Endometrial microvascular endothelial cells (primary cell): ENCODE results near the gene SPECC1. TPM values are rescaled to one million over a fixed set of nuclear protein-coding genes. Genes with fewer than 3 reads are reported as not detected.
"Not testable (repeated sequence)": the region's sequence is repeated elsewhere in the genome, so short reads cannot be mapped to it uniquely, and the experiment has no call there.

ENCODE experiments used
- in situ Hi-C: cut with HindIII; loops from 2 replicates; pipeline ENCODE4 v1.10.0; 2017; ENCODE audit warnings: low sequenced_read_pairs, low pct_unique_long_range_greater_than_20kb; ENCODE audit errors: inconsistent ontology term
- total RNA-seq: library from RNA; depleted of rRNA; stranded (reverse); fragments of >200 nt; gene quantifications from one replicate; pipeline ENCODE4 v1.2.3, GENCODE V29; 2015; ENCODE audit errors: inconsistent ontology term

The SPECC1 gene
- total RNA-seq, 1 donor from 2014 or later, result 15.1 TPM

DNA sequence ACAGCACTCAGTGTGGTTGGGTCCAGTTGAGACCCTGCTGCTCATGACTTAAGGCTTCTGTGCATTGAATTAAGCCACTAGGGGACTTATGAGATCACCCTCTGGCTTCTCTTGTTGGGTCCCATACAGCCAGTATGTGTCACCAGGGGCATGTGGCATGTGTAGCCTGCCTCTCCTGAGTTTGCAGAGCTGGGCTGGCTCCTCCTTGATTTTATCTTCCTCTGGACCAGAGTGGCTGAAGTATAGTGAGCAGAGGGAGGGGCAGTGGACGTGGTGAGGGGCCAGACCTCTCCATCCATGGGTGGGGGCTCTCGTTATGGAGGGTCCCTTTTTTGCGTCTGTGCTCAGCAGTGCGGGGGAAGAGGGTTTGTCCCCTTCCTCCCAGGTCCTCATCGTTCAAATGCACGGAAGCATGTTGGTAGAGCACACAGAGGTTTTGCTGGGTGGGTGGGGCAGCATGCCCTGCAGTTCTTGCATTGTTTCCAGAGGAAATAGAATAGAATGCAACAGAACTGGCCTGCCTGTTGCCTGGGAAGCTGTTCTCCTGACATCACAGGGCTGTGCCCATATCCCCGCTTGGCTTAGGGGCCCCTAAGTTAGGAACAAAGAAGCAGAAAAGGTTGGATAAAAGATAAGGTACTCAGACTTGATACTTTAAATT is 77.4 kb downstream of the SPECC1 start:
- in situ Hi-C loops, result no loop called here

DNA sequence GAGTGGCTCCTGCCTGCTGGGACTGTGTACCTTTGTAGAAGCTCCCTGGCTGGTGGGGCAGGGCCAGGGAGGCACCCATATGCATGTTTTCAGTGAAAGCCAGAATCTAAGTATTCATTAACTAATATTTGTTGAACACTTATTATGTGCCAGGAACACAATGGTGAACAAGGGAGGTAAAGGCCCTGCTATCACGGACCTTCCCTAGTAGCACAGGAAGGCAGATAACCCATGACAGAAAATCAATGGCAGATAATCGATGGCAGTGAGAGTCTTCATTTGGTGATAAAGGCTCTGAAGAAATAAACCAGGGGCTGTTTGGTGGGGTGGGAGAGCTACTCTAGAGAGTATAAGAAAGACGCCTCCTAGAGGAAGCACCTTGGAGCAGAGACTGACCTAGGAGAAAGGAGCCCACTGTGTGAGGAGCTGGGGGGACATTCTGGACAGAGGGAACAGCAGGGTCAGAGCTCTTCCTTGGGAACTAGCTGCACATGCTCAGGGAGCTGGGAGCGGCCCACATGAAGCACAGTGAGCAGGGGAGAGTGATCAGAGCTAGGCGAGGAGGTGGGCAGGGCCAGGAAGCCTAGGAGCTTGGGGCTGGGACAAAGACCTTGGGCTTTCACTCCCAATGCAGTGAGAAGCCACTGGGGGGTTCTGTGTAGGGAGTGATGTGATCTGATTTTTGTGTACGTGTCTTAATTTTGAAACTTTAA is 78.5 kb downstream of the SPECC1 start:
- in situ Hi-C loops, result no loop called here

DNA sequence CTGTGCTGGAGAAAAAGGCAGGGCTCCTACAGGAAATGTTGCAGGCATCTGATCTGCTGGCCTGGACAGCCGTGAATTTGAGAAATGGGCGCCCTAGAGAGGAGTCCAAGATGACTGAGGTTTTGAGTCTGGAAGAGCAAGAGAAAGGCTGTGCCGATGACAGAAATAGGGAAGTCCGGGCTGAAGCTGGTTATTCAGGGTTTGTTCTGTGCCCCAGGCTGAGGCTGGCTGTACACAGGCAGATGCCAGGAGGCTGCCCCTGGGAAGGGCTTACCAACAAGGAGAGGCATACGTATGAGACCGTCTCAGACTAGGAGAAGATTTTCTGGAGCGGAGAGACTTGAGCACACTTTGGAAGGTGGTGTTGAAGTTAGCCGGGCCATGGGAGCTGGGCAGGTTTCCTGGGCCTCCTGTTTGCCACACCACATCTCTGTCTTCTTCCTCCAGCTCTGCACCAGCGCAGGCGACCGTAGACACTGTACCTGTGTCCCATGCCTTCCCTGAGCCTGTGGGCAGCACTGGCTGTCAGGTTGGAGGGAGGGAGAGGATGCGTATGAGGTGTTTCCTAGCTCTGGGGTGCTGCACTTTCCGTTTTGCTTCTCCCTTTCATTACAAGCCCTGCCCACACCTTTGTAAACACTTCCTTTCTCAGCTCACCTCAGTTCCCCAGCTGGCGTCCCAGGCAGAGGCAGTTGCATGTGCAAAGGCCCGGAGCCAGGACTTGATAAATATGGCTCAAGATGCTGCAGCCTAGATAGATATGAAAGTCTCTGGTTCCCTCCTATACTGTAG is 80.8 kb downstream of the SPECC1 start:
- in situ Hi-C loops, result no loop called here

DNA sequence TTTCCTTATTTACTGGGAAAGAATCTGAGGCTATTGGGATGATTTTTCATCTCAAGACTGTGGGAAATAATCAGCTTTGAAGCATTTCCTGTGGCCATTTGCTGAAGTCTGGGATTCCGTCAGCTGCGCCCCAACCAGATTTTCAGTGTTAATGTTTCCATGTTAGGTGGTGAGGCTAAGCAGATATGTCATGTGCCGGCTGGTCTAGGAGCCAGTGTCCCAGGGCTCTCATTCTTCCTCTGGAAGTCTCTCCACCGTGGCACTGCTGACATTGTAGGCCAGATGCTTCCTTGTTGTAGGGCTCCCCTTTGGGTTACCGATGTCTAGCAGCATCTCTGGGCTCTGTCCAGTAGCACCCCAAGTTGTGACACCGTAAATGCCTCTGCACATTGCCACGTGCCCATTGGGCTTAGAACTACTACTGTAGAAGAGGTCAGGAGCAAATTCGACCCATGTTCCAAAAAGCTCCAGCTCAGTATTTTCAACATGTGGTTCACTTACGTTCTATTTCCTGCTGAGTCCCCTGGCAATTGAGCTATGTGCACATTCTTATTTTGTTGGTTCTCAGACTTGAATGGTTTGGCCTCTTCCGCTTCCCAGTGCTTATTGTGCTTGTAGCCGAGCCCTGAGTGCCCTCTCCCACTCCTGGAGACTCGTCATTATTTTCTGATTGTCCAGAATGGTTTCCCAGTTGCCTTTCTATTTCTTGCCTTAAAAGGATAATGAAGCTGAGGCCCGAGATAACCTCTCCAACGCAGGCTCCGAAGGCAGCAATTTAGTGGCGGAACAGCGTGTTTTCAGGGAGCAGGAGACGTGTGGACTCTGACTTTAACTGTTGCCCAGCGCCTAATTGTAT is 82.2 kb downstream of the SPECC1 start:
- in situ Hi-C loops, result no loop called here

DNA sequence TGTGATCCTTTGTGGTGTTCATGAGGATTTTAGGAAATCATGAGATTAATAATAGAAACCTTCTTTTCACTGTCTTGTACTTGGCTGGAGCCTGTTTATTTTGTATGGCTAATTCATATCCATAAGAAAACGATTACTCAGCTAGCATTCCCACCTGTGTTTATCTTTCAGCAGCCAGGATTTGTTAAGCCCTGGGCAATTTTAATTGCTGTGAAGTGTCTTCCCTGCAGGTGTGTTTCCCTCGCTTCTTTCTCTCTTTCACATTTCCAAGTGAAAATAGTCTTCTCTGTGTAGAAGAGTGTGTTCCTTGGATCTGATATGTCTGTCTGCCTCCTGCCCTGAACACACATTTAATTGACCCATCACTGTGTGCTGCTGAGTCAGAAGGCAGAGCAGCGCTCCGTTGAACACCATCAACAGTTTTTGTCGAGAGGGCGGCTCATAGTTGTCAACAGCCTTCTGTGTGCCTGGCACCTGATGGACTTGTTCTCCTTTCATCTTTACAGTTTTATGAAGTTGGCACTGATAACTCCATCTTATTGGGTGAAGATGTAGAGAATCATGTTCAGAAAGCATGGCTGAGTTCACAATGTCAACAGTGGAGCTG is 83.2 kb downstream of the SPECC1 start:
- in situ Hi-C loops, result no loop called here

DNA sequence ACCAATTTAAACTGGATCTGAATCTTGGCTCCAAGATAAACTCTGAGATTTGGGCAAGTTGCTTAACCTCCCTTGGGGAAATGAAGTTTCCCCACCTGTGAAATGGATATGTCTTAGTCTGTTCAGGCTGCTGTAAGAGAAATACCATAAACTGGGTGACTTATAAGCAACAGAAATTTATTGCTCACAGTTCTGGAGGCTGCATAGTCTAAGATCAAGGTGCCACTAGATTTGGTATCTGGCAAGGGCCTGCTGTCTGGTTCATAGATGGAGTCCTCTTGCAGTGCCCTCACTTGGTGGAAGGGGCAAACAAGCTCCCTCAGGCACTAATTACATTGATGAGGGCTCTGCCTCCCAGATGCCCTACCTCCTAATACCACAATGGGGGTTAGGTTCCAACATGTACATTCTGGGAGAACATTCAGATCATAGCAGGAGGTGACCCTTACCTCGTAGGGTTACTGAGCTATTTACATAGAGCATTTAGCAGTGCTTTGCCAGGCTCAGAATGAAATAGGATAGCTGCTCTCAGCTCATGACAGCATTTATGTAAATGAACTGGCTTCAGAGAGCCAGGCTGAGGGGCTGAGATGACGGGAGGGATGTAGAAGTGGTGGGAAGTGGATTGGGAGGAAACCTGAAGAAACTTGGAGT is 83.9 kb downstream of the SPECC1 start:
- in situ Hi-C loops, result no loop called here

DNA sequence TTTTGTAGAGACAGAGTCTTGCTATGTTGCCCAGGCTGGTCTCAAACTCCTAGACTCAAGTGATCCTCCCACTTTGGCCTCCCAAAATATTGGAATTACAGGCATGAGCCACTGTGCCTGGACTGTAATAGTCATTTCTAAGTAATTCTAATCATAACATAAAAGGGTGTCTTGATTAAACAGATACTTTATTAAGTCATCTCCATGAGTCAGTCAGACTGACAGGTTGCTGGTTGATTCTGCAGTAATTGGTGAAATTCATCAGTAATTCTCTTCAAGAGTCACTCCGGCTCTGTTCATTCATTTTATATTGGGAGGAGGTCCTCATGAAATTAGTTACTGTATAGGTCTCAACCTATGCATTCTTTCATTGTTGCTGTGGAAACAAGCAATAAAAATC is 85.6 kb downstream of the SPECC1 start:
- in situ Hi-C loops, result no loop called here

DNA sequence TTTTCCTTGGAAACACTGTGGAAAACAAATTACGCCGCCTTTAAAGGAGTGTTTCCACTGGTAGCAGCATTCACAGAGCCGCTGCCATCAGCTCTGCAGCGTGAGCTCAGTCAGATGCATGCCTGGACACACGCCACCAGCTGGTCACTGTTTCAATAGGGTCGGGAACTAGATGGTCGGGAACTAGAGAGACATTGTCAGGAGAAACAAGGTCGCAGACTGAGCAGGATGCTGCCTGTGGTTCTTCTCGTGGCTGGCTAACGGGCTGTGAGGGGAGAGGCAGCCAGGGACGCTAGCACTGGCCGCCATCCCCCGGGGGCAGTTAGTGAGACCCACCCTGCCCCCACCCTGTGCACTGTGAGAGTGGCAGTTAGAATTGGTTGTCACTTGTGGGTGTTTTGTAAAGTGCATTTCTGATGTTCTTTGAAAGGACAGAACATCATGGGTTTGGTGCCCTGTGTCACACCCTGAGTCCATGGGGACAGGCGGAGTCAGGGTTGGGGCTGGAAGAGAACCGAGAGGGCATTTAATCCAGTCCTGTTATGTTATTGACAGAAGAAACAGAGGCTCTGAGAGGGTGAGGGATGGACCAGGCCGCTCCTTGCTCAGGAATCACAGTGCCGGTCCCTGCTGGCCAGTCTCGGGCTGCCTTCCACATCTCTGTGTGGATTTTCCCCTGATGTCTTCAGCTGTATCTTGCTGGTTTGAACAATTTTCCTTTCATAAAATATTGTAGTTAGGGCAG is 86.3 kb downstream of the SPECC1 start:
- in situ Hi-C loops, result no loop called here

DNA sequence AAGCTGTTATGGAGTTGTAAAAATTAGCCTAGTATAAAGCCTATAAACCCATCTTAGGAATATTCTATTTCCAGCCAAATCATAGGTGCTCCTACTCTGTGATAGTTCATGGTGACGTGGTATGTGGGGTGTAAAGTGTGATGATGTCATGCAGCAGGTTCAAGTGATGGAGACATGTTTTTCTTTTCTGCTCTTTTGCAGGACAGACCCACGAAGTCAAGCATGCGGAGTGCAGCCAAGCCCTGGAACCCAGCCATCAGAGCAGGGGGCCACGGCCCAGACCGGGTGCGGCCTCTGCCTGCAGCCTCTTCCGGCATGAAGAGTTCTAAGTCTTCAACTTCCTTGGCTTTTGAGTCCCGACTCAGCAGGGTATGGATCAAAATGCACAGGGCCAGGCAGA is 87.3 kb downstream of the SPECC1 start:
- in situ Hi-C loops, result no loop called here

DNA sequence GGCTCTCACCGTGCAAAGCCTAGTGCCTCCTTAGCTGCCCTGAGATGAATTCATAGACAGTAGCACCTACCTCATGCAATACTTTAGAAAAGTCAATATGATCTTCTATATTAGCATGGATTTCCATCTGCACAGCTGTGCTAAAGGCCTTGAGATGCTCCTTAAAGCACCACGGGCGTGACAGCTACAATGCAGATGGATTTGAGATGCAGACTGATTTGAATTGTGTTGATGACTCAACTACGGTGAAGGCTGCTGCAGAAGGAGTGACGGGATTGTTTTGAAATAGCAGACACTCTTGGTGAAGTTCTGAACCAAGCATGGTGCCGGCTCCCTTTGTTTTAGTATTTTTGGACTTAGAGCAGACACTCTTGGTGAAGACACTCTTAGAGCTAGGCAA is 88.2 kb downstream of the SPECC1 start:
- in situ Hi-C loops, result no loop called here

DNA sequence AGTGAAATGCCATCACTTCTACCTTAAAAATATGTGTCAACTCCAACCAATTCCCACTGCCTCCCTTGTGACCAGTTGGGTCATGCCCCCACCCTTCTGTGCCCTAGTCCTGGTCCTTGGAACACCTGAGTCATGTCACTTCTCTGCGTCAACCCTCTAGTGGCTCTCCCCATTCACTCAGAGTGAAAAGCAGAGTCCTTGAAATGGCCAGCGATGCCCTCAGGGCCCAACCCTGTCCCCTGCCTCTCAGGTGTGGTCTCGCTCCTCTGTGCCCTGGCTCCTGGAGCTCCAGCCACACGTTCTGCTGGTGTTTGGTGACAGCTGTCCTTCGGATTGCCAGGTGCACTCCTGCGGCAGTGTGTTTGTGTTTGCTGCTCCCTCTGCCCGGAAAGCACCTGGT is 89.2 kb downstream of the SPECC1 start:
- in situ Hi-C loops, result no loop called here

DNA sequence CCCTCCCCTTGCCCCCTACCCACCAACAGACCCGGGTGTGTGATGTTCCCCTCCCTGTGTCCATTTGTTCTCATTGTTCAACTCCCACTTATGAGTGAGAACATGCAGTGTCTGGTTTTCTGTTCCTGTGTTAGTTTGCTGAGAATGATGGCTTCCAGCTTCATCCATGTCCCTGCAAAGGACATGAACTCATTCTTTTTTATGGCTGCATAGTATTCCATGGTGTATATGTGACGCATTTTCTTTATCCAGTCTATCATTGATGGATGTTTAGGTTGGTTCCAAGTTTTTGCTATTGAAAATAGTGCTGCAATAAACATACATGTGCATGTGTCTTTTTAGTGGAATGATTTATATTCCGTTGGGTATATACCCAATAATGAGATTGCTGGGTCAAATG is 91.6 kb downstream of the SPECC1 start:
- in situ Hi-C loops, result not testable (repeated sequence)

DNA sequence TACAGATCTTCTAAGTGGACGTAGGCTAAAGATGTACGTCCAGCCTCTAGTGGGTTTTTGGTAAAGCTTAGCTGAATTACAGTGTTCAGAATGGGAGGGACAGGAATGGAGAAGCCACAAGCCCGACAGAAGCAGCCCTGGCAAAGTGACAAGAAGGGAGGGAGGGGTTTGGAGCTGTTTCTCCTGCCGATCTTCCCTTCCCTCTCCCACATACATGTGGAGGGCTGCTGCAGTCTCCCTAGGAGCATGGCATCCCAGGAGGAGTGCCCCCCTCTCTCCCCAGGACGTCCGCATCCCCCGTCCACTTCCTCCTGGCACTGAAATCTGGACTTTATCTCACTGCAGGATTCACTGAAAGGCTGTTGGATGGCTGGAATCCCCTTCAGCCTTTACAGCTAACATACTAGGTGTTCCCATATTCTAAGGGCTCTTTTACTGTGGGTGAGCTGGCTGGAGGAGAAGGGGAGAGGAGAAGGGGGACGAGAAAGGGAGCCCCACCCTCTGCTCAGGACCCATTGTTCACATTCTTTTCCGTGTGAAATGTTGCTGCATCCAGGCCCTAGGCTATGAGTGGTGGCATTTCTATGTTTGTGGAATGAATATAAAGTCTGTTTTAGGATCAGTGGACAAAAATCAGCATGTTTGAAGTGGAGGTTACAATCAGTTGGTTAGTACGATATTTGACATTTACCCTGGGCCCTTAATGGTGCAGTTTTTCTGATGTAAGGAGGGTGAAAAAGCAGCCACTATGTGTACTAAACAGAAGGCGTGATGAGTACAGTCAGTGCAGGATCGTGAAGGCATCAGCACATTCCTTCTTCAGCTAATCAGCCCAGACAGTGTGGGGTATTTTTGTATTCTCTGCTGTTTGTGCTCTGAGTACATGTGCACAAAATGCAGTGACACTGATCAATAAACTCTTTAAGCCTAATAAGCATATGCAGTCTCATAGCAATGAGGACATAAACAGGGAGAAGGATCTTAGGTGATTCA is 94.6 kb downstream of the SPECC1 start:
- in situ Hi-C loops, result no loop called here

DNA sequence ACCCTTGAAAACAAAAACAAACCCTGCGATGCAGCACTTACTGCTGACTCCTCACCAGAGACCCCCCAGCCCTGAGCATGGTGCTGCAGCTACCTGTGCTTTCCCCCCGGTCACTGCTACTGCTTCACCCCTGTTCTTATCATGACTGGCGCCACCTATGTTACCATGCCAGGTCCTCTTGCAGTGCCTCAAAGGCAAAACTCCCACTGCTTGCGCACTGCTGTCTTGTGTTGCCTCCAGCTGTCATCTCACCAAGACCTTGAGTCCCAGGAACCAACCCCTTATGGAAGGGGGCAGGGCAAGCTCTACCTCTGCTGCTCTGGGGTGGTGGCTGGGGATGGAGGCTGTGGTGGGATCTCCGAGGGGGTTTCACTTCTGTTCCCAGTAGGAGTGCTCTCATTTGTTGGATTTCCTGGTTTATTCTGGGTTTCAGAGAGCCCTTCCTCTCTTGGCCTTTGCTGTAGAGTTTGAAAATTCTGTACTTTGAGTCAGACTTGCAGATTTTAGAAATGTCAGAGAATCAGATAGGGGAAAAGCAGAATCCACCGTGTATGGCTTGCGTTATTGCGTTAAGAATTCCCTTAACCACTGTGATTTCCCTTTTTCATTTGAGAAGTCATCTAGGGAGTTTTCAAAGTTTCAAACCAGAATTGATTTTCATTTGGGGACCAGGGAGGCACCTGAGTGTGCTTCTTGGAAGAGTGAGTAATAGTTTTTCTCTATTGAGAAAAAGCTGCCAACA is 96.6 kb downstream of the SPECC1 start:
- in situ Hi-C loops, result no loop called here

DNA sequence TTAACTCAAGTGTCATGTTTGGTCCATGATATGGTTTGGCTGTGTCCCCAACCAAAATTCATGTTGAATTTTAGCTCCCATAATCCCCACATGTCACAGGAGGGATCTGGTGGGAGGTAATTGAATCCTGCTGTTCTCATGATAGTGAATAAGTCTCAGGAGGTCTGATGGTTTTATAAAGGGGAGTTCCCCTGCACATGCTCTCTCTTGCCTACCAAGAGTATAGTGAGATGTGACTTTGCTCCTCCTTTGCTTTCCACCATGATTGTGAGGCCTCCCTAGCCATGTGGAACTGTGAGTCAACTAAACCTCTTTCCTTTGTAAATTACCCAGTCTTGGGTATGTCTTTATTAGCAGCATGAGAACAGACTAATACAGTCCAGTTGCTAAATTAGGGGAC is 97.3 kb downstream of the SPECC1 start:
- in situ Hi-C loops, result not testable (repeated sequence)

DNA sequence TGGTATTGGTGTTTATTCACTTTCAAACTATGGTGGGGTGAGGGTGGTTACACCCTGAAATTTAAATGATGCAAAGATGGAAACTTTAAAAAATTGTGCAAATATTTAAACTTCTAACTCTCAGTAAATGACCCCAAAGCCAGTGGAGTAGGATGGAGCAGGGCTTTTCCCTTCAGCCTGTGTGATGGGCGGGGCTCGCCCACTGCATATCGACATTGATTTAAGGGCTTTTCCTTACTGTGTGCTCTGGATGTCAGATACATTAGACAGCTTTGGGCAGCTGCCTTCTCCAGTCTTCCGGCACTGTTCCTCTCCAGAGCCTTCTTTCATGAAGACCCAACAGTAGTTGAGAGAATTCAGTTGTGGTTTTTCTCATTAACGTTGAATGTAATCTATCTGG is 99.9 kb downstream of the SPECC1 start:
- in situ Hi-C loops, result no loop called here
